ENCODE measurements around the gene SPEM1.

GRCh38 chr17:7393613-7394451 lies 26.3 kb upstream of the SPEM1 start:
- TF ChIP-seq EZH2 (IDR thresholded peaks at IDR 0.05; ENCODE audit: borderline replicate concordance, control insufficient read depth, low read depth, low read length) (no peak), IRF3 (IDR thresholded peaks at IDR 0.05) (no peak), ZNF274 (IDR thresholded peaks at IDR 0.05; ENCODE audit: insufficient read depth, insufficient read length) (no peak), RAD21 (IDR thresholded peaks at IDR 0.05; ENCODE audit: insufficient read depth, low read depth, low read length) (peak; percentile 39; the same call in 1 of the 2 replicates)

All from GM12878 (cell line).